CD4-positive, alpha-beta T cell treated with Interleukin-21 for 1 hour (primary cell): ENCODE measurements around the gene GRM4.

Experiments
- DNase-seq: peaks from one replicate; pipeline ENCODE4 v3.0.0-alpha.2; 2020

Gene GRM4

DNA sequence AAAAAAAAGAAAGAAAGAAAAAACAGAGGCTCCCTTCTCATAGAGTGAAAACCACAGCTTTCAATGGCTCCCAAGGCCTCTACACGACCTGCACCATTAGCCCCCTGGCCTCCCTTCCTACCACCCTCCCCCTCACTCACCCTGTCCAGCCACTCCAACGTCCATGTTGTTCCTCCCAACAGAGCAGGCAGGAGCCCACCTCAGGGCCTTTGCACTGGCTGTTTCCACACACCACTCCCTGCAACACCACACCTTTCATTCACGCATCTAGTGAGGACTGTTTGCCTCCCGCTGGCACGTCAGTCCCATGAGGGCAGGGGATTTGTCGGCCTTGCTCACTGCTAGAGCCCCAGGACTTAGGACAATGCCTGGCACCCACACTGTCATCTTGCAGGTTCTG is 39.5 kb downstream of the GRM4 start:
- no peak for DNase-seq

DNA sequence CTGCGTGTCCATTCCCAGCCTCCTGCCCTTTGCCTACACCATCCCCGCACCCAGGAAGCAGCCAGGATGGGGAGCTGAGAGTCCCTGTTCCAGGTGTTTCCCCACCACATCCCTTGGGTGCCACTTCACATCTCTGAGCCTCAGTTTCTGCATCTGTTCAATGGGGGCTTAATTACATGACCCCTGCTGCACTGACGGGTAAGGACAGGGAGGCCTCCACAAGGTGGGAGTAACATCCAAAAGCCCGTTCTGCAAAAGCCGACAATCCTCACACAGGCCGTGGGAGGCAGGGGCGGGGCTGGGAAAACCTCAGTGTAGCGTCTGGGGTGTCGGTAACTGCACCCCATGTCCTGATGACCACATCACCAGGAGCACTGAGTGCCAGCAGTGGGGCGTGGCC is 41.3 kb downstream of the GRM4 start:
- DNase-seq = no peak

DNA sequence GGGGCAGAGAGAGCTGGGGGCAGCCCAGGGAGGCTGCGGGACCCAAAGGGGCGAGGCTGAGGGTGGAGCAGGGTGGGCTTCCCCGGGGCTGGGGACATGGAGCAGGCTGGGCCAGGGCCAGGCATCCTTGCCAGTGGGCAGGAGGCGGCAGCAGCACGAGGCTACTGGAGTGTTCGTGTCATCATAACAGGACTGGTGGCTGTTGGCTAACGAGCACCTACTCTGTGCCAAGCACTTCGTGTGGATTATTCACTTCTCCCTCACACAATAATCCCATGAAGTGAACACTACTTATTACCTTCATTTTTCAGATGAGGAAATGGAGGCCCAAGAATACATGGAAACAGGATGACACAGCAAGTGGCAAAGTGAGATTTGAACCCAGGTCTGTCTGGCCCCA is 41.7 kb downstream of the GRM4 start:
- no peak for DNase-seq

DNA sequence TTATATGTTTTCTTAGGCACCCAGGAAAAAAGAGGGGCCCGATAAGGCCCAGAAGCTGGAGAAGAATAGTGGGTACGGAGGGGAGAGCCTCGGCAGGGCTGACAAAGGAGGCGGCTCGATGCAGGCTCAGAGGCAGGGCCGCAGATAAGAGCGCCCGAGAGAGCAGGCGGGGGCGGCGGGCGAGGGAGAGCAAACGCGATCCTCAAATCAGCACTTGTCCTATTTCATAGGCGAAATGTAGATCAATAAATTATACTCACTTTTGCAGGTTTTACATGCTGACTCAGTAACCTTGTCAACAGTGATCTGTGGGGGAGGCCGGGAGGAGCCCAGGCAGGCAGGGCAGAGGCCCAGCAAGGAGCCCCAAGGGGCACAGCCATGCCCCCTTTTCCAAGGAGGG is 42.6 kb downstream of the GRM4 start:
- DNase-seq = no peak

DNA sequence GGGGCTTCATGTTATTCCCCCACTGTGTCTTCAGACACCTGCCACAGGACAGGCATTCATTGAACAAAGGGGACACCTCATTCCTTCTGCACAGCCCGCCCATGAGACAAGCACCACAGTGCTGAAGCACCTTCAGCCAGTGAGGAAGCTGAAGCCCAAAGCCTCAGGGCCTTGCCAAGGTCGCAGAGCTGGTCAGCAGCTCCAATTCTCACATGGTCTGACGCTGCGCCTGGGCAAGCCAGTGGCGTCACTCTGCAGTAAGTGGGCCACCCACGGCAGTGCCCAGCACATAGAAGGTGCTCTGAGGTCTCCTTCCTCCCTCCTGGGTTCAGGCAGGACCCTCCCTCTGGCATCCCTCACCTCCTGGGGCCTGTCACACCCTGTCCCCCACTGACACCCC is 43.2 kb downstream of the GRM4 start:
- DNase-seq = no peak

DNA sequence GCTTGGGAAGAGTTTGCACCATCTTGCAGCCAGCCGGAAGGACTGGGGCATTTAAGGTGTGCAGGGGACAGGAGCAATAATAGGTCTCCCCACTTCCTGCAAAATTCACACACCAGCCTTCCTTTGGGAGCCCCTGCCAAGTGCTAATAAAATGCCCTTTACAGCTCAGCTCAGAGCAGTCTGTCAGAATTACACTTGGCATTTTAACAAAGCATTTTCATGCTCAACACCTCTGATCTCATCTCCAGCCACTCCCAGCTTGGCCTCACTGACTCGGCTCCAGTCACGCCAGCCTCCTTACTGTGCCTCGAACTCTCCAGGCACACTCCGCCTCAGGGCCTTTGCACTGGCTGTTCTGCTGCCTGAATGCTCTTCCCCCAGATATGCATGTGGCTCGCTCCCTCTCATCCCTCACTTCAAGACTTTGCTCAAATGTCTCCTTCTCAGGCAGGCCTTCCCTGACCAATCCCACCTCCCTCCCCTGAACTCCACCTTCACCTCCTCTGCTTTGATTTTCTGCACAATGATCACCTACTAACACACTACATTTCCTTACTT is 43.7 kb downstream of the GRM4 start:
- no peak for DNase-seq

DNA sequence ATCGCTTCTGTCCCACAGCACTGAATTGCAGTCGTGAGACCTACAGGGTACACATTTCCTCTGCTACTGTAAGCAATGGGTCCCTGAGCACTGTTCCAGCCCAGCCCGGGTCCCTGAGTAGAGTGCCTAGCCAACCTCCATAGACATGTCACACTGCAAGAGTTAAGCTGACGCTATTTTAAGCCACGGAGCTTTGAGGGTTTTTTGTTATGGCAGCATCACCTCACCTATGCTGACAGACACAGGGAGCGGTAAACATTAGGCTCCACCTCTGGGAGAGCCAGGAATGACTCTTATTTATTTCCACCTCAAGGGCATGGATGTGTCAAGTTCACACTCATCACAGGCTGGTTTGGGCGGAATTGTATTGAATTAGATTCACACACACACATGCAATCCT is 45.1 kb downstream of the GRM4 start:
- DNase-seq = no peak

DNA sequence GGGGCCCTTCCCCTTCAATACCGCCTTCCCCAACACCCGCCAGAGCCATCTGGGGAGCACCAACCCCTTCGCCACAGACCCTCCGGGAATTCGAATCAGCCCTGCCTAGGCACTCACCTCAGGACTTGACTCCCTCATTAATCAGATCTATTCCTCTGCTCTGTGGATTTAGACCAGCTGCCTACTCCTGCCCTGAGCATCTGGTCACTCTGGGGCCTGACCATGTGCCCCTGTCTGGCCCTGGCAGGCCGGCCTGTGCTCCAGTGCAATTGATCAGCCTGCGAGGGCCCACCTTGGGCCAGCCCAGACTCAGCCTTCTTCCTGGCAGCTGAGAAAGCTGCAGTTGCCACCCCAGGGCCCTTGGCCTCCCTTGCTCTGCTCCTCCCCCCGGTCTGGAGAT is 46.0 kb downstream of the GRM4 start:
- no peak for DNase-seq

DNA sequence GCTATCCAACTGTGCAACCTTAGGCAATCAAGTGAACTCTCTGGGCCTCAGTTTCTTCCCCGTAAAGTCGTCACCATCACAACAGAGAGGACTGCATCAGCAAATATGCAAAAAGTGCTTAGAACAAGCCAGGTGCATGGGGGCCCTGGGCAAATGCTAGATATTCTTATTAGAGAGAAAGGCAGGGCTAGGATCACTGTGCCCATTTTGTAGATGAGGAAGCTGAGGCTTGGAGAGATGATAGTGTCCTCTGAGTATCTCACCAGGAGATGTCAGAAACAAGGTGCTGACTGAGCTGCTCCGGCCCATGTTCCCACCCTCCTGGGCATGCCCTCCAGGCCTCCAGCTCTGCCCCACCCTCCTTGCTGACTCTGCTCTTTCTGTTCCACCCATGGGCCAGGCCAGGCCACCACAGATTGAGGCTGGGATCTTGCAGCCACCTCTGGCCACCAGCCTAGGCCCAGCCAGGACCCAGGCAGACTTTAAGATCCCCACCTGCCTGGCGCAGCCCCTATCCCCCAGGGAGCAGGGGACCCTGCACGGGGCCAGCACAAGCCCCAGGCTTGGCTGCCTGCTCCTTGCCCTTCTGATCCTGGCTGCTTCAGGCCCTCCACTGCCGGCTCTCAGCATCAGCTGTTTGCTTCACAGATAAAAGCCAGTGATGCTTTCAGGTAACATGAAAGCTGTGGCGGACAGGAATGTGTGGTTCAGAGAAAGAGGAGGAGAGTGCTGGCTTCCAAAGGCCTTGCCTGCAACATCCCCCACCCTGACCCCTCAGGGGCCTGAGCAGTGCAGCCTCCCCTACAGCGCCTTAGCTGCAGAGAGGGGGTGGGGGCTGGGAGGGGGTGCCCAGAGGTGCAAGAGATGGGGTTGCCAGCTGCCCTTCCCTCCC is 47.6 kb downstream of the GRM4 start:
- DNase-seq = no peak

DNA sequence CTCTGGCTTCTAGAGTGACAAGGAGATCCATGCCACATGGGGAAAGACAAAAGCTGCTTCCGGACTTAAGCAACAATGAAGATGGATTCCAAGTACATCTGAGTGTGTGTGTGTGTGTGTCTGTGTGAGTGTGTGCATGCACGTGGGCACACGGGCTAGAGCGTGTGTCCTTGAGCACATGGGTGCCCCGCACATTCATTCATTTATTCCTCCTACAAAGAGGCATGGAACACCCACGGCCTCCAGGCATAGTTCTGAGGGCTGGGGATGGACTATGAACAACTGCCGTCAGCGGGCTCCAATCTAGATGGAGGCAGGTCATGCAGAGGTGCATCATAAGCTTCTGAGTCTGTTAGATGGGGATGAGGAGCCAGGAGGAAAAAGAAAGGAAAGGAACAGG is 49.1 kb downstream of the GRM4 start:
- no peak for DNase-seq

DNA sequence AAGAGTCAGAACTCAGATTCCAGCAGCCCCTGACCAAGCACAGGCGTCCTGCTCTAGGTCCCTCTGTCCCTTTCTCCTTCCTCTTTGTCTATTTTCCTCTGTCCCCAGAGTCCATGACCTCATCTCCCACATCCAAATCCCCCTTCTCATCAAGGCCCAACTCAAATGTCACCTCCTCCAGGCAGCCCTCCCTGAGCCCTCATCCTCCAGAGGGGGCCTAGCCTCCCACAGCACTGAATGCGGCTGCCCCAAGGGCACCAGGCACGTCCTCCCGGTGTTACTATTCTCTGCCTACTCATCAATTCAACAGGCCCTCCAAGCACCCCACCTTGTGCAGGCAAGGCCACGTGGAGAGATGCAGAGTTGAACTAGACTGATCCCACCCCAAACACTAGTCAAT is 49.7 kb downstream of the GRM4 start:
- DNase-seq = no peak

DNA sequence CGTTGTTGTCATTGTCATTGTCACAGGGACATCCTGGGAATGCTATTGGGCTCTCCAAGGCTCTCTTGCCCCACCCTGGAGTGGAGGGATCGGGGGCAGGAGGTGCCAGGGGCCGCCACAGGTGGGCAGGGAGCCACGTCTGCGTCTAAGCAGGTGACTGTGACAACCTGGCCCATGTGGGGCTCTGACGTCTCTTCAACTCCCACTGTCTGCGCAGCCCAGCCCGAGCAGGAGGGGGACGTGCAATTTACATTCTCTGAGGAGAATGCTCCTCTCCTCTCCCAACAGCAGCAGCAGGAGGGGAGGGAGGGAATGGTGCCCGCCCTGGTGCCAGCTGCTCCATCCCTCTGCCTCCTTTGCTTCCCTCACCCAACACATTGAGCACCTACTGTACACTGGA is 50.1 kb downstream of the GRM4 start:
- DNase-seq = no peak

DNA sequence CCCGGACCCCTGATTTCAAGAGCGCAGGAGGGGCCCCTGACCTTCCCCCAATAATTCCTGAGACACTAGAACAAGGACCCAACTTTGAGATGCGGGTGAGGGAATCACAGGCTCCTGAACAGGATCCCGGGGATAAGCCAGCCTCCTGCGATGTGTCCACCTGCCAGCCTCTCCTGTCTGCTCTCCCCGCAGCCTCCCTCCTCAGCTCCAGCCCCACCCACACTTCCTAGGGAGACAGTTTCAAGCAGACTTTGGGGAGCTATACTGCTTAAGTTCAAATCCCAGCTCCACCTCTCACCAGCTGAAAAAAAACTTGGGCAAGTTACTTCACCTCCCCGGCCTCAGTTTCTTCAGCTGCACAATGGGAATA is 50.8 kb downstream of the GRM4 start:
- no peak for DNase-seq

DNA sequence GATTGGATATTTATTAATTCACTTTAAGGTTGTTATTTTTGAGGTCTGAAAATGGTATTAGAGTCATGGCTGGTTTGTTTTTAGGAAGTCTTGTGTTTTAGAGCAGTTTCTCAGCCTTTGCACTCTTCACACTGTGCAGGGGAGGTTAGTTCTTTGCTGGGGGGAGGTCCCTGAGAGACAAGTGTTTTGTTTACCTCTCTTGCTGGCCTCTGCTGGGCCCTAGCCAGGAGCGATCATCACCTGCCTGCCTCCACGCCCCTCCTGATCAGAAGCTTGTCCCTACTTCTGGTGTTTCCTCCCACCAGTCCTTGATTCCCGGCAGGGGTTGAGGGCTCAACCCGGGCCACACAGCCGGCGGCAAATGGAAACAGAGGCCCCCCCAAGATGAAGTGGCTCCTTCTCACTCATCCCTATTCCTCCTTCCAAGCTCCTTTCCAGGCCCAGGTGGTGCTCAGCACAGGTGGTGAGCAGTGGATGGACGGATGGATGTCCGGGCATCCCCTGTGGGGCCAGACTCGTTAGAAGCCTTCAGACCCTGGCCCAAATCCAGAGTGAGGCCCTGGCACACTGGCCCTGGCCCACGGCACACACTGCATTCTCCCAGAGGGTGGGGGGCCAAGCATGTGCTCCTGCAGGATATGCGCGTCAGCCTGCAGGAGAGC is 51.3 kb downstream of the GRM4 start:
- DNase-seq = no peak

DNA sequence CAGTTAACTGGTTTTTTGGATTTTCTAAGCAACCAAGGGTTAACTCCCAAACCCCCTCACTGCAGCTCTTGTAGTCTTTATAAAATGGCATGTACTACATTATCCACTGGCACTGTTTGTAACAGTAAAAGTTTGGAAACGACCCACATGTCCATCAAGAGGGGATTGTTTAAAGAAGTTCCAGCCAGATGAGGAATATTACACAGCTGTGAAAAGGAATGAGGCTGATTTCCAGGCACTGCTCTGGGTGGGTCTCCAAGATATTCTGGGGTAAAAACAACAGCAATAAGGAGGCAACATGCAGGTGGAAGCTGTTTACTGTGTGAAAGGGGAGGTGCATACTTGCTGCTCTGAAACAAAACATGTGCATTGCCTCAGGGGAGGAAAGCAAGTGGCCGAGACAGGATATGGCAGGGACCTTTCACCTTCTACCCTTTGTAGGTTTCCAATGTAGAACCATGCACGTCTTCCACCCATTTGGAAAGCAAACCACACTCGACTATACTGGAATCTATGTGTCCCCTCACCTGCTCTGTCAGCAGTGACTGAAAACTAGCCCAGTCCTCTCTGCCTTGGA is 51.9 kb downstream of the GRM4 start:
- DNase-seq = no peak

DNA sequence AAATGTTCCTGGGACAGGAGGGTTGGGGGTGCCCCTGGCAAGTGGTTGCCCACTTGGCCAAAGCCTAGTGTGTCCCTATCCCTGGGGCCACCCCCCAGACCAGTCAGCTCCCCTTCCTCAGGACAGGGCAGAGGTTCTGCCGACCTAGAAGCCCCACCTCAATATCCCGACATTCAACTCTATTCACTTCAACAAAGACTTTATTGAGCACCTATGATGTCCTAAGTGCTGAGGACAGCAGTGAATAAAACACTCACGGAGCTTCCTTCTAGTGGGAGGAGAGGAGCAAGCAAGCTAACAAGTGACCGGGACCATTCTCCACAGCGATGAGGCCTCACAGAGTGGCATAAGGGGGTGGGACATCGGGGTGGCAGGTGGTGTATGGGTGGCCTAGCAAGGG is 52.7 kb downstream of the GRM4 start:
- no peak for DNase-seq

DNA sequence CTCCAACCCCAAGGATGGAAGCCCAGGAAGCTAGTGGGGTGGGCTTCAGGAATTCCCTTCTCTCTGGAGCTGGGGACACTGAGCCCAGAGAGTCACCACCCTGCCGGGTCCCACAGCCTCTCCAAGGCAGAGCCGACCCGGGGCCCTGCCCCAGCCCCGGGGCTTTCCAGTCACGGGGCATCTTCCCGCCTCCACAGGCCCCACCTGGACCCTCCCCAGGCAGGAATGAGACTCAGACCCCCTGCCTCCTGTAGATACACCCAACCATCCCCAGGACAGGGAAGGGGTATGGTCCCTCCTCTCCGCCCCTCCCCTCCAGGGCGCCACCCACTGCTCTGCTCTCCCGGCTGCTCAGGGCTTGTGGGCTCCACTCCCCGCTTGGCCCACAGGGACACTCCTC is 53.3 kb downstream of the GRM4 start:
- DNase-seq = no peak

DNA sequence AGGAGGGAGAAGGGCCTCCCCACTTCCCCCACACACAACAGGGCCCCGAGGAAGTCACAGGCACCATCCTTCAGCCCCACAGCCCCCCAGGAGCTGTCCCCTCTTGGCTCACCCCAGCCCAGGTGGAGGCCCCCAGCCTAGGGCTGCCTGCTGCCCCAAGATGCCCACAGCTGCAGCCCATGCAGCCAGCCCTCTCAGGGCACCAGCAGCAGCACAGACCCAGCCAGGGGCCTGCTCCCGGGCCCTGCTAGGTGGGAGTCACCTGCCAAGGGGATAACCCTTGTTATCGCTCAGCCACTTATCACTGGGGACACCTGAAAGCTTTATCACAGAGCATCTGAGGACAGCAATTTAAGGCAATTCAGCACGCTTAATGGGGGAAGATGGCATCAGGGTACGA is 55.0 kb downstream of the GRM4 start:
- no peak for DNase-seq

DNA sequence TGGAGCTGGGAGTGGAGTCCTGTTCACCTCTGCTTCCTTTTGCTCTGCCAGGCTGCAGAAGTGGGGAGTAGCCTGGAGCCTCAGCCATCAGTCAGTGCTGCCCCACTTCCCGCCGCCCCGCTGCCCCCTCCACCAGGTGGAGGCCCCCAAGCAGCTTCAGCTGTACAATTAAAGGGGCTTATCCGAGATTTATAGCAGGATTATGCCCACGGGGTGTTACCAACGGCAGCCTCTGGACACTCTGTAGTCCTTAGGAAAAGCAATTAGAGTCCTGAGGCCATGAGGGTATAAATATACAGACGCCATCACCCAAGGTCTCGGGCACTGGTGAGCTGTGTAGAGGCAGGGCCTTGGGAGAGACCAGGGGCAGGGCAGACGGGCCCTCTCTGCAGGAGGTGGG is 55.4 kb downstream of the GRM4 start:
- DNase-seq = no peak

DNA sequence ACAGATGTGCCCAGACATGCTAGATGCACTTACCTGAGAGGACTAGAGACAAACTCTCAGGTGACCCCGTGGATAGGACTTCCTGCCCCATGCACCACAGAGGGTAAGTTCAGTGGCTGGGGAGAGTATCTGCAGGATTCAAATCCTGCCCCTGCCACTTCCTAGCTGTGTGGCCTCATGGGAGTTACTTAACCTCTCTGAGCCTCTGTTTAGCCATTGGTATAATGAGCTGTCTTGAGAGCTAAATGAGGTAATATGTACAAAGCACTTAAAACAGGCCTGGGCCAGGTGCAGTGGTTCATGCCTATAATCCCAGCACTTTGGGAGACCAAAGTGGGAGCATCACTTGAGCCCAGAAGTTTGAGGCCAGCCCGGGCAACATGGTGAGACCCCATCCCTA is 59.3 kb downstream of the GRM4 start:
- DNase-seq = no peak

DNA sequence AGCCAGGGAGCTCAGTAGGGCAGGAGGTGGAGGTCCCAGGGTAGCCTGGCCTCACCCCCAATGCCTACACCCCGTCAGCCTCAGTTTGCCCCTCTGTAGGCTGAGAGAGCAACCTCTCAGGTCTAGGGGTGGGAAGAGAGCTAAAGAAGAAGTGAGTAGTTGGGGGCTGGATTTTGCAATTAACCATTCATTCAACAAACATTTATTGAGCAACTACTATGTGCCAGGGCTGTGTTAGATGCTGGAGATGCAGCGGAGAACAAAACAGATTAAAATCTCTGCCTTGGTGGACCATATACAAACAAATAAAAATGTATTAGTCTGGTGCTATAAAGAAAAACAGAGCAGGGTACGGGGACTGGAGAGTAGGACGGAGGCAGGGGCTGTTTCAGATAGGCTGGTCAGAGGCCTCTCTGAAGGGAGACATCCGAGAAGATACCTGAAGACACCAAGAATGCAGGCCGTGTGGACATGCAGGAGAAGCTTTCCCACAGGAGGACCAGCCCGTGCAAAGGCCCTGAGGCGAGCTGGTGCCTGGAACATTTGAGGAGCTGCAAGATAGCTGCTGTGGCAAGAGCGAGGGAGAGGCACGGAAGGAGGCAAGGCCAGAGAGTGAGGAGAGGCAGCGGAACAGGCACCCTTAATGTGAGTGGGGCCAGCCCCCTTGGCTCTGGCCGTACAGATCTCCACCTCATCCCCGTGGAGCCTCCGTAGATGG is 60.3 kb downstream of the GRM4 start:
- no peak for DNase-seq

DNA sequence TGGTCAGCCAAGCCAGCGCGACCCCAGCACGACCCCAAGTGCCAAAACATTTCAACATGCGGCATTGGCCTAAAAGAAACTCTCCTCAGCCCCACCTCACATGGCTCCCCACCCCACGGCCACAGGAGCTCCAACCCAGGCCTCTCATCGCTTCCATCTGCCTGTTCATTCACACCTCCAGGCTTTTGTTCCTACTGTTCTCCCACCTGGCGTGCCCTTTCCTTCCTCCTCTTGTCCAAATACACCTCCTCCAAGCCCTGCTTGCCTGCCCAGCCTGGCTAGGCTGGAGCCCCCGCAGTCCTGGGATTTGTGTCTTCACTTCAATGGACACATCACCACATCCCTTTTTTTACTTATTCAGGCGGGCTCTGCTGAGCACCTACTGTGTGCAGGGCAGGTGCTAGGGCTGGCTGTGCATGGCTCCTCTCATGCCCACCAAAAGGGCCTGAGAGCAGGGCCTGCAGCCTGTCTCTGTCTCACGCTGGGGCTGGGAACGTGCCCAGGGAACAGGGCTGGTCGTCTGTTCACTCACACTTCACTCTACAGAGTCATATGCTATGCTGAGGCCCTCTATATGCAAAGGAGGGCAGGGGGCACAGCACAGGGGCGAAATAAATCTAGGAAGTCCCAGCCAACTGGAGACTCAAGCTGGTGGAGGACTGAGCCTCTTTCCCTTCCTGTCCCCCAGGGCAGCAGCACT is 61.1 kb downstream of the GRM4 start:
- no peak for DNase-seq
